NT2/D1 (cell line): ENCODE results near the gene KIFC3.

ENCODE experiments used
- SUZ12 ChIP-seq: IDR thresholded peaks from 2 replicates; pipeline ENCODE4 v1.6.1; 2011; ENCODE audit not compliant: insufficient read length, insufficient read depth; ENCODE audit errors: extremely low read depth
- YY1 ChIP-seq: IDR thresholded peaks from 2 replicates; pipeline ENCODE4 v1.6.1; 2011; ENCODE audit not compliant: insufficient read length, insufficient read depth
- ZNF274 ChIP-seq: IDR thresholded peaks from 2 replicates; pipeline ENCODE4 v1.6.1; 2011; ENCODE audit warnings: mild to moderate bottlenecking, low read depth, low read length

- TF ChIP-seq ZNF274 = no peak
- TF ChIP-seq YY1 = no peak
- no peak for TF ChIP-seq SUZ12
These were observed 67.9 kb downstream of the KIFC3 start for GRCh38 chr16:57734308-57734924.
